Measurements from ENCODE around the gene KASH5.
A peak's percentile ranks its signal among the peaks of the same experiment; 100 is the strongest.

The KASH5 gene

DNA sequence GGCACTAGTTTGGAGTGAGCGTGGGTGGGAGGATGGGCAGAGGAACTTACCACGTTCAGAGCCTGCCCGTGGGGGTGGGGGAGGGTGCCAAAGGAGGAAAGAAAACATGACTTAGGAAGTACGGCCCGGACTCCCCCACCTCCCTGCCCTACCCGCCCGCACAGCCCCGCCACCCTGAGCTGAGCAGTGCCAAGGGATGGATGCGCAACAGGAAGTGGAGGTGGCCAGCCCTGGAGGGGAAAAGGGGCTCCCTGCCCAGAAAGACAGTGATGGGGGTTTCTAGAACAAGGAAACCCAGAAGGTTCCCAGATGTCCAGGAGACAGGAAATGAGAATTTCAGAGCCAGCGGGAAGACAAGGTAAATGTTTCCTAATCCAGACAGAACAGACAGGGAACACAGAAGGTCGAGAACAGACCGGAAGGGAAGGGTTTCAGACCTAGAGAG lies 32.1 kb upstream of the KASH5 start:
- TF ChIP-seq CTCF (IDR thresholded peaks at IDR 0.05; ENCODE audit: control insufficient read depth, extremely low read depth, insufficient read depth): no peak
- no peak for DNase-seq (ENCODE audit: low read depth)
- no peak overlapping the region for H3K4me3 ChIP-seq (ENCODE audit: low read depth, low read length)

DNA sequence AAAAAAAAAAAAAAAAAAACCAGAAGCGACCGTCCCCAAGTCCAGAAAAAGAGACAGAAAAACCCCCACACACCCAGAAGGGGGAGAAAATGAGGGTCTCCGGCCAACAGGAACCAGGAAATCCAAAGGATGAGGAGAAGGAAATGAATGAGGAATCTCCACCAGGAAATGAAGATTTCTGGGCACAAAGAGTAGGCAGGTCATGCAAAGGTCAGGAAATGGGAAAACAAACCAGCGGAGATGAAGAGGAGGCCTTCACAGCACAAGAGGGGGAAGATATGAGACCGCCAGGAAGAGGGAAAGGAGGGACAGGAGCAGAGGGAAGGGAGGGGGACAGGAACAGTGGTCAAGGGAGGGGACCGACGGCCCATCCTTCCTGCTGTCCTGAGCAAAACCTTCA lies 31.7 kb upstream of the KASH5 start:
- no peak for TF ChIP-seq CTCF (IDR thresholded peaks at IDR 0.05; ENCODE audit: control insufficient read depth, extremely low read depth, insufficient read depth)
- H3K4me3 ChIP-seq (ENCODE audit: low read depth, low read length): no peak overlapping the region

DNA sequence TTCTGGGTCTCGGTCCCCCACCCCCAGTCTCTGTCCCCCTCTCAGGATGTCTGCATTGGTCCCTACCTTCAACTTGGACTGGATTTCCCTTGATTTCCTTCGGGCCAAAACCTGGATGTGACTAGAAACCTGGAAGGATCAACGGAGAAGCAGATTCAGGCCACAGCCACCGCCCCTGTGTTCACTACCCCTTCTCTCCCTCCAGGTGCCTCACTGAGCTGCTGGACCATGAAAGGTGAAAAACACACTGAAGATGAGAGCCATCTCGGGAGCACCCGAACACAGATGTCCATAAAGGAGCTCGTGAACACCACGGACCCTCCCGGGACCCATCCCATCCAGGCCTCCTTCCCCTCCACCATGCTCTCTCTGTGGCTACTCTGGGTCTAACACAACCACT lies 30.9 kb upstream of the KASH5 start:
- no peak for TF ChIP-seq CTCF (IDR thresholded peaks at IDR 0.05; ENCODE audit: control insufficient read depth, extremely low read depth, insufficient read depth)
- DNase-seq (ENCODE audit: low read depth): no peak
- no peak overlapping the region for H3K4me3 ChIP-seq (ENCODE audit: low read depth, low read length)

More for the DNA sequence above, 31.7 kb upstream of the KASH5 start:
- DNase-seq (ENCODE audit: low read depth): no peak

- no peak for DNase-seq (ENCODE audit: low read depth)
- no peak for TF ChIP-seq CTCF (IDR thresholded peaks at IDR 0.05; ENCODE audit: control insufficient read depth, extremely low read depth, insufficient read depth)
- peak overlapping the region; percentile 90; the same call in 1 of the 2 replicates for H3K4me3 ChIP-seq (ENCODE audit: low read depth, low read length)
These were observed 27.9 kb upstream of the KASH5 start for GRCh38 chr19:49359851-49360820.

DNA sequence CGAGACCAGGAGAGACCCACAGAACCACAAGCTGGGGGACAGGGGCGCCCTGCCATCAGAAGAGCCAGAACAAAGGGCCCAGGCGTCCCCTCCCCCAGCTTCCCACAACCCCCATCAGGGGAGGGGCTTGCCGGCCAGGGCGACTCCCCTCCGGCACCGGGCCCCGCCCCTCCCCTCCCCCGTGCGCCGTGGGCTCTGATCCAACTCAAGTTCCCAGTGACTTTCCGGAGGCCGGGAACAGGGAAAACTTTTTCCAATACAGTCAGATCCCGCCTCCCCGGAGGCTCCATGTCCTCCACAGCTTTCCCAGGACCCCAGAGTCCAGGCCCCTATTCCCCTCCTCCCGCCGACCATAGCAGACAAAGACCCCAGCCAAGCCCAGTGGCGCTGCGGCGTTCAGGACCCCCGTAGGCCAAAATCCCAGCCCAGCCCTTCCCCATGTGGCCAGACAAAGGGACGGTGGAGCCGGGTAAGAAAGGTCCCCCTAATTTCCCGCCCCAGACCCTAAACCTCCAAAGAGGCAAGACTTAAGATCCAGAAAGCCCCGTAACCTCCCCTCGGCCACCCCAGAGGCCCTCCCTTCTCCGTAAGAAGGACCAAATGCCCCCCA lies 26.5 kb upstream of the KASH5 start:
- H3K4me3 ChIP-seq (ENCODE audit: low read depth, low read length): peak overlapping the region; percentile 90
- peak; percentile 30 for DNase-seq (ENCODE audit: low read depth)
- TF ChIP-seq CTCF (IDR thresholded peaks at IDR 0.05; ENCODE audit: control insufficient read depth, extremely low read depth, insufficient read depth): no peak

- no peak for DNase-seq (ENCODE audit: low read depth)
- peak within 1 kb of the TSS; percentile 90 for H3K4me3 ChIP-seq (ENCODE audit: low read depth, low read length)
- no peak for TF ChIP-seq CTCF (IDR thresholded peaks at IDR 0.05; ENCODE audit: control insufficient read depth, extremely low read depth, insufficient read depth)
These were observed 25.8 kb upstream of the KASH5 start, which contains the start of gene TEAD2 for GRCh38 chr19:49362048-49362928. TEAD2 (minus strand) TSS chr19:49362416; CDS start chr19:49360075, 2,341 bp downstream.
